ENCODE measurements around the gene AVPR2.

AVPR2 gene

GRCh38 chrX:153886915-153887314, 17.6 kb upstream of the AVPR2 start:
- no peak for DNase-seq

GRCh38 chrX:153887385-153887784, 17.1 kb upstream of the AVPR2 start:
- DNase-seq = no peak

GRCh38 chrX:153888344-153888743, 16.1 kb upstream of the AVPR2 start:
- no peak for DNase-seq

- no peak for DNase-seq
Measured at GRCh38 chrX:153889123-153889522, 15.3 kb upstream of the AVPR2 start.

DNA sequence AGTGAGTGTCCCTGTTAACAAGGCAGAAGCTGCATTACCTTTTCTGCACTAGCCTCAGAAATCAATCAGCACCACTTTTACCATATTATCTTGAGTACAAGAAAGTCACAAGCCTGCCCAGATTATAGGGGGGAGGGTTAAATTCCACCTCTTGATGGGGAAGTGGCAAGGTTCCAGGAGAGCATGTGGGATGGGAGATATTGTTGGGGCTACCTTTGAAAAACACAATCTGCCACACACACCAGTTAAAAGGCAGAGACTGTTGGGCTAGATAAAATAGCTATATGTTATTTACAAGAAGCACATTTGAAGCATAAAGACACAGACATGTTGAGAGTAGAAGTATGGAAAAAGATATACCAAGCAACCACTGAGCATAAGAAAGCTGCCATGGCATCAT, 6.6 kb upstream of the AVPR2 start:
- DNase-seq = peak; percentile 85

GRCh38 chrX:153900831-153901752, 3.4 kb upstream of the AVPR2 start:
- DNase-seq = peak; percentile 65

- no peak for DNase-seq
Measured at GRCh38 chrX:153901753-153902140, 2.7 kb upstream of the AVPR2 start.

- no peak for DNase-seq
Measured at GRCh38 chrX:153902385-153902784, 2.1 kb upstream of the AVPR2 start.

DNA sequence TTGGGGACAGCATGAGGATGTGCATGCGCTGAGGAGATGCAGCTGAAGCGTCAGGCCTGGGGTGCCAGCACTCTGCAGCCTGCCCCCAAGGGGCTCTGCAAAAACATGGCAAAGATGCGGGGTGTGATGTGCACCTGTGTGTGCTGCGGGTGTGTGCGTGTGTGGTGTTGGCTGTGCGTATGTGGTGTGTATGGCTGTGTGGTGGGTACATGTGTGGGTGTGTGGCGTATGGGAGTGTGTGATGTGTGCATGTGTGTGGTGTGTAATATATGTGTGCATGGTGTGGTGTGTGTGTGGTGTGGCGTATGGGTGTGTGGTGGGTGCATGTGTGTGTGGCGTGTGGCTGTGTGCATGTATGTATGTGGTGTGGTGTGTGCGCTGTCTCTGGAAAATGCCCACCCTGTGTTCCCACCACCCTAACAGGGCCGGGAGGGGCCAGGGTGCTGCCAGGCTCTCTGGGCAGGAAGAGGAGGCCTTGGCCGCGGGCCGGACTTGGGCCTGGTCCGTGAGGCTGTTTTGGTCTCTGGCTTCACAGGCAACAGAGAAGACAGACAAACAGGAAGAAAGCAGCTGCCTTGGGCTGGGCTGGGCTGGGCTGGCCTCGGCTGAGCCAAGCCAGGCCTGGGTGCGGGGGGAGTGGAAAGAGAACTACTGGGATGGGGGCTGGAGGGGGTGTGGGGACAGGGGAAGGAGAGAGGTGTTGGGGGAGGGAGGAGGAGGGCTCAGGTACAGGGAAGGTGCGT, 1.1 kb upstream of the AVPR2 start:
- no peak for DNase-seq

DNA sequence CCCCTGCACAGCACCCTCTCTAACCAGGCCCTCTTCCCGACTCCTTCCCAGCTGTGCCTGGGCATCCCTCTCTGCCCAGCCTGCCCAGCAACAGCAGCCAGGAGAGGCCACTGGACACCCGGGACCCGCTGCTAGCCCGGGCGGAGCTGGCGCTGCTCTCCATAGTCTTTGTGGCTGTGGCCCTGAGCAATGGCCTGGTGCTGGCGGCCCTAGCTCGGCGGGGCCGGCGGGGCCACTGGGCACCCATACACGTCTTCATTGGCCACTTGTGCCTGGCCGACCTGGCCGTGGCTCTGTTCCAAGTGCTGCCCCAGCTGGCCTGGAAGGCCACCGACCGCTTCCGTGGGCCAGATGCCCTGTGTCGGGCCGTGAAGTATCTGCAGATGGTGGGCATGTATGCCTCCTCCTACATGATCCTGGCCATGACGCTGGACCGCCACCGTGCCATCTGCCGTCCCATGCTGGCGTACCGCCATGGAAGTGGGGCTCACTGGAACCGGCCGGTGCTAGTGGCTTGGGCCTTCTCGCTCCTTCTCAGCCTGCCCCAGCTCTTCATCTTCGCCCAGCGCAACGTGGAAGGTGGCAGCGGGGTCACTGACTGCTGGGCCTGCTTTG, 1.1 kb downstream of the AVPR2 start:
- DNase-seq = no peak

DNA sequence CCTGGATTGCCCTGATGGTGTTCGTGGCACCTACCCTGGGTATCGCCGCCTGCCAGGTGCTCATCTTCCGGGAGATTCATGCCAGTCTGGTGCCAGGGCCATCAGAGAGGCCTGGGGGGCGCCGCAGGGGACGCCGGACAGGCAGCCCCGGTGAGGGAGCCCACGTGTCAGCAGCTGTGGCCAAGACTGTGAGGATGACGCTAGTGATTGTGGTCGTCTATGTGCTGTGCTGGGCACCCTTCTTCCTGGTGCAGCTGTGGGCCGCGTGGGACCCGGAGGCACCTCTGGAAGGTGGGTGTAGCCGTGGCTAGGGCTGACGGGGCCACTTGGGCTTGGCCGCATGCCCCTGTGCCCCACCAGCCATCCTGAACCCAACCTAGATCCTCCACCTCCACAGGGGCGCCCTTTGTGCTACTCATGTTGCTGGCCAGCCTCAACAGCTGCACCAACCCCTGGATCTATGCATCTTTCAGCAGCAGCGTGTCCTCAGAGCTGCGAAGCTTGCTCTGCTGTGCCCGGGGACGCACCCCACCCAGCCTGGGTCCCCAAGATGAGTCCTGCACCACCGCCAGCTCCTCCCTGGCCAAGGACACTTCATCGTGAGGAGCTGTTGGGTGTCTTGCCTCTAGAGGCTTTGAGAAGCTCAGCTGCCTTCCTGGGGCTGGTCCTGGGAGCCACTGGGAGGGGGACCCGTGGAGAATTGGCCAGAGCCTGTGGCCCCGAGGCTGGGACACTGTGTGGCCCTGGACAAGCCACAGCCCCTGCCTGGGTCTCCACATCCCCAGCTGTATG, 1.8 kb downstream of the AVPR2 start:
- no peak for DNase-seq

DNA sequence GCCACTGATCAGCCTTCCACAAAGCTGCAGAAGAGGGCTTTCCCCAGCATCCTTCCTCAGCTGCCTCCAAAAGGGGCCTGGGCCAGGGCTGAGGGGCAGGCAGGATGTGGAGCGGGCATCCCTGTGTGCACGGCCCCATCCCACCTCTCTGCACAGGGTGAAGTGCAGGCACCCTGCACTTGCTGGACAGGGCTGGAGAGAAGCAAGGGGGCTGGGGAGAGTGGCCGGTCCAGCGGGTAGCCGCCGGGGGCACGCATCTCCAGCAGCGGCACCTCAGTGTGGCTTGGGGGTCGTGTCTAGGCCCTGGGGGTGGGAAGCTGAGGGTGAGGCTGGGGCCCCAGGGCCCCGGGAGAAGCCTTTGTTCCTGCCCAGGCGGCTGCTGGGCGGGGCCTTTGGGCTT, 3.0 kb downstream of the AVPR2 start:
- DNase-seq = no peak

DNA sequence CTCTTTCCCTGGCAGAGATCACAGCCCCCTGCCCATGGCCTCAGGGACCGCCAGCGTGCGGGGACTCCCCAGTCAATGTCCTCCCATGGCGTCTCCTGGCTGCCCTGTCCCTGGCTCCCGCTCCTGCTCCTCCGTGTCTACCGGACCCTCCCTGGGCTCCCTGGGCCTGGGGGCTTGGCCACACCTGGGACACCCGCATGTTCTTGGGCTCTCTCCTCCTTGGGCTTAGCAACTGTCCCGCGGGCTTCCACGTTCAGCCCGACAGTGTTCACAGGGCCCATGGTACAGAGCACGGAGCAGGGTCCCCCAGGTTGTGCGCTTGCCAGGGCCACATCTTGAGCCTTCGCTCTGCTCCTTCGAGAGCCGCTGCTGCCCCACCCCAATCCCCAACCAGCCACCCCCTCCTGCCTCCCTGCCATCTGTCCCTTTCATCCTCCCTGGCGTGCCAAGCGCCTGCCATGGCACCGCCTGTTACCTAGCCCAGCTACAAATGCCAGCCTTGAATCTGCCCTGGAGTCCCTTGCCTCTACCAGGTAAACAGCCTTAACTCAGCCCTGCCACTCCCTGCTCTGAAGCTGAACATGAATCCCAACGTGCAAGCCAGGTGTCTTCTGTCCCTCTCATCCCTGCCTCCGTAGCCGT, 3.9 kb downstream of the AVPR2 start:
- no peak for DNase-seq

DNA sequence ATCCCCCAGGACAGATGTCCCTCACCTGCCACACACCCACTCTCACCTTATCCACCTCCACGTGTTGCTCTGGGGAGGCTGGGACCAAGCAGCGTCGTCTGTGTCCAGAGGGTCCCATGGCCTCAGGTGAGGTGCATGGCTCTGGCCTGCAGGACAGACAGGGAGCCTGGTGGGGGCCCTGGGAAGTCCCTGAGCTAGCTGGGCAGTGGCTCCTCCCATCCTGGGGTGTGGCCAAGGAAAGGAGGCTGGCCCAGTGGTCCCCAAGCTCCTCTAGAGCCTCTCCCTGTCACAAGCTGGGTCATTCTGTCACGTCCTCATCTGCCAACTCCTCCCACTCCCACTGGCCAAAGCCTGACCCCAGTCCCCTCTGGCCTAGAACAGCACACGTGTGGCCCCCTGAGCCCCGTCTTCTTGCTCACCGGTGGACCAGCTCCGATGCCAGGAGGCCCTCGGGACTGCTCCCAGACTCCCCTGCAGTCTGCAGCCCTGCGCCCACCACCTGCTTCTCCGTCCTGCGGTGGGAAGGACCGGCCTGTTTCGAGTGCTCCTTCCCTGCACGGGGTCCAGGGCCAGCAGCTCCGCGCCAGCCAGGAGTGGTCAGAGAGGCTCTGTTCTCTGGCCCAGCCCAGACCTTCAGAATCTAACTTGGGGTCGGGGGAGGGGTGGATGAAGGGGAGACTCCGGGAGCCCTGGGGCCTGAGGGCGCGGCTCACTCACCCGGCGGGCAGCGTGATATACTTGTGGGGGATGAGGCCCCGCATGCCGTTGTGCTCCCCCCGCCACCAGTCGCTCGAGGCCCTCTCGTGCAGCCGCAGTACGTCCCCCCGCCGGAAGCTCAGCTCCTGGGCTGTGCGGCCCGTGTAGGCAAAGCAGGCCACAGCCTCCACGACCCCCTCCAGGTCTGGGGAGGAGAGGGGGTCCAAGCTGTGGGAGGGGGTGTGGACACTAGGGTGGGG, 4.8 kb downstream of the AVPR2 start:
- DNase-seq = peak; percentile 46

- no peak for DNase-seq
Measured at GRCh38 chrX:153909980-153910360, 5.5 kb downstream of the AVPR2 start.

DNA sequence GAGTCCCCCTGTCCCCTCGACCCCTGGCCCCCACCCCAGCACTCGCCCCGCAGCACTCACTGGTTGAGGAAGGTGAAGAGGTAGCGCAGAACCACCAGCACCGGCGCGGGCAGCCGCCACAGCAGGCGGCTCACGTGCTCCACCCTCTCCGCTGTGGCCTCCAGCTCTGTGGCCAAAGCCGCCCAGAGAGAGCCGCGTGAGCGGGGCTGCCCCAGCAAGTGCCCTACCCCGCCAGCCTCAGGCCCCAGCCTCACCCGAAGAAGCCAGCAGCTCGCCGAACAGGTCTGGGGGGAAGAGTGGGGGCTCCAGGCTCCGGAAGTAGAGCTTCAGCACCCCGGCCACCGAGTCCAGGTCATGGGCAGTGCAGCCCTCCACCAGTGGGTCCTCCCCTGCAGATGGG, 6.0 kb downstream of the AVPR2 start:
- no peak for DNase-seq

GRCh38 chrX:153911798-153912197, 7.3 kb downstream of the AVPR2 start:
- DNase-seq = no peak

GRCh38 chrX:153913211-153913610, 8.7 kb downstream of the AVPR2 start:
- DNase-seq = no peak

GRCh38 chrX:153913701-153914100, 9.2 kb downstream of the AVPR2 start:
- DNase-seq = no peak

GRCh38 chrX:153917869-153918268, 13.4 kb downstream of the AVPR2 start:
- no peak for DNase-seq

DNA sequence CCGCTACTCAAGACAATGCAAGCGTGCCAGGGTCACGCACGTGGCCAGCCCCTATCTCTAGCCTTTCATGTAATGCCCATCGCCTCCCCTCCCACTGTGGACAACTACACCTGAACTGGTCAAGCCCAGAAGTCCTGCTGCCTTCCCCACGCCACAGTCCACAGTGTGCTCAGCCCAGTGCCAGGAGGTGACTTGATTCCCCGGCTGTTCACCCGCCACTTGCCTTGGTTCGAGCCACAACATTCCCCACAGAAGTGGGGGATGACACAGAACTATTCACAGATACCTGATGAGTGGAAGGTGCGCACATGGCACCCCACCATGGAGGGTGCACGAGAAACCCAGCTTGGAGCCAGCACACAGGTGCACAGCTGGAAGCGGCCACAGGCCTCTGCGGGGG, 14.8 kb downstream of the AVPR2 start:
- no peak for DNase-seq

All from hematopoietic multipotent progenitor cell treated with erythropoietin and hydrocortisone succinate and interleukin-3 and kit ligand, for 6 days (in vitro differentiated cells).